GM21423 (cell line): ENCODE results near the gene TRIM2.
A peak's percentile ranks its signal among the peaks of the same experiment; 100 is the strongest.

Experiments
- ATAC-seq: cut with Tn5 transposase; IDR thresholded peaks from one replicate; pipeline ENCODE4 v1.9.1; 2021; ENCODE audit warnings: mild to moderate bottlenecking, moderate library complexity; ENCODE audit not compliant: unreplicated experiment

The TRIM2 gene

GRCh38 chr4:153325558-153325957, 121.3 kb downstream of the TRIM2 start:
- ATAC-seq, result no peak

GRCh38 chr4:153326513-153326912, 122.3 kb downstream of the TRIM2 start:
- no peak for ATAC-seq

- ATAC-seq, result no peak
Measured at GRCh38 chr4:153327247-153327646, 123.0 kb downstream of the TRIM2 start.

- ATAC-seq, result no peak
Measured at GRCh38 chr4:153332936-153333335, 128.7 kb downstream of the TRIM2 start.

GRCh38 chr4:153333874-153334273, 129.6 kb downstream of the TRIM2 start:
- ATAC-seq, result no peak

- no peak for ATAC-seq
Measured at GRCh38 chr4:153335665-153336064, 131.4 kb downstream of the TRIM2 start.

- no peak for ATAC-seq
Measured at GRCh38 chr4:153337686-153338085, 133.4 kb downstream of the TRIM2 start.

- no peak for ATAC-seq
Measured at GRCh38 chr4:153341575-153342090, 137.4 kb downstream of the TRIM2 start.

- ATAC-seq, result no peak
Measured at GRCh38 chr4:153342751-153343552, 138.7 kb downstream of the TRIM2 start.

- ATAC-seq, result peak; percentile 78
Measured at GRCh38 chr4:153344131-153345011, 140.1 kb downstream of the TRIM2 start, which contains the start of gene MND1. Gene MND1 (plus strand): TSS chr4:153344688. CDS start chr4:153344738, 50 bp downstream.

GRCh38 chr4:153345012-153345981, 141.1 kb downstream of the TRIM2 start:
- peak; percentile 30 for ATAC-seq

GRCh38 chr4:153346031-153346430, 141.8 kb downstream of the TRIM2 start:
- no peak for ATAC-seq

GRCh38 chr4:153346563-153346962, 142.3 kb downstream of the TRIM2 start:
- ATAC-seq, result no peak

- ATAC-seq, result no peak
Measured at GRCh38 chr4:153347117-153347516, 142.9 kb downstream of the TRIM2 start.

- ATAC-seq, result no peak
Measured at GRCh38 chr4:153348006-153348405, 143.8 kb downstream of the TRIM2 start.

- no peak for ATAC-seq
Measured at GRCh38 chr4:153349206-153349805, 145.1 kb downstream of the TRIM2 start.

GRCh38 chr4:153362184-153362583, 157.9 kb downstream of the TRIM2 start:
- no peak for ATAC-seq

- no peak for ATAC-seq
Measured at GRCh38 chr4:153364061-153364460, 159.8 kb downstream of the TRIM2 start.

- no peak for ATAC-seq
Measured at GRCh38 chr4:153365003-153365402, 160.8 kb downstream of the TRIM2 start.

GRCh38 chr4:153366486-153366885, 162.2 kb downstream of the TRIM2 start:
- no peak for ATAC-seq
